Cardiac muscle cell (in vitro differentiated cells and primary cell): ENCODE measurements around the gene SLC25A24. TPM values are rescaled to one million over a fixed set of nuclear protein-coding genes. Genes with fewer than 3 reads are reported as not detected.

ENCODE experiments used
- DNase-seq, 2 donors: peaks; one replicate each; pipeline versions ENCODE4 v3.0.0 to v3.0.0-alpha.2; 2010 to 2017; ENCODE audit warnings: low read depth in 1 of 2, low spot score in 1 of 2
- H3K27ac ChIP-seq: fragments of 200-600 bp; sonication (generic); 2 replicates; pipeline ENCODE4 v1.5.1; 2016
- H3K27me3 ChIP-seq: fragments of 200-600 bp; sonication (generic); 2 replicates; pipeline ENCODE4 v1.6.0; 2016; ENCODE audit warnings: control low read depth
- H3K36me3 ChIP-seq: fragments of 200-600 bp; sonication (generic); 2 replicates; pipeline ENCODE4 v1.5.1; 2016; ENCODE audit warnings: control low read depth
- H3K4me1 ChIP-seq: fragments of 200-600 bp; sonication (generic); 2 replicates; pipeline ENCODE4 v1.8.1; 2017; ENCODE audit warnings: low read depth, mild to moderate bottlenecking, mixed run types
- H3K4me3 ChIP-seq: fragments of 200-600 bp; sonication (generic); 2 replicates; pipeline ENCODE4 v1.5.1; 2016; ENCODE audit warnings: mild to moderate bottlenecking
- H3K9me3 ChIP-seq: fragments of 200-600 bp; sonication (generic); 2 replicates; pipeline ENCODE4 v1.5.1; 2017; ENCODE audit warnings: low read depth, mild to moderate bottlenecking, control low read depth
- CTCF ChIP-seq: IDR thresholded peaks from 2 replicates; pipeline ENCODE4 v1.5.1; 2012; ENCODE audit warnings: low read depth, mild to moderate bottlenecking, low read length
- polyA plus RNA-seq: library from polyadenylated mRNA; unstranded; fragments of >200 nt; fragmentation: Nextera tagmentation; extraction: Ambion mirVana; gene quantifications from 2 replicates; pipeline ENCODE4 v1.2.1, GENCODE V29; 2016
- total RNA-seq: library from RNA; depleted of rRNA; stranded (reverse); fragments of >200 nt; gene quantifications from 2 replicates; pipeline ENCODE4 v1.2.3, GENCODE V29; 2016

SLC25A24 gene
- total and polyA plus RNA-seq, 2 experiments from 2014 or later: 13.6 to 15.5 TPM

DNA sequence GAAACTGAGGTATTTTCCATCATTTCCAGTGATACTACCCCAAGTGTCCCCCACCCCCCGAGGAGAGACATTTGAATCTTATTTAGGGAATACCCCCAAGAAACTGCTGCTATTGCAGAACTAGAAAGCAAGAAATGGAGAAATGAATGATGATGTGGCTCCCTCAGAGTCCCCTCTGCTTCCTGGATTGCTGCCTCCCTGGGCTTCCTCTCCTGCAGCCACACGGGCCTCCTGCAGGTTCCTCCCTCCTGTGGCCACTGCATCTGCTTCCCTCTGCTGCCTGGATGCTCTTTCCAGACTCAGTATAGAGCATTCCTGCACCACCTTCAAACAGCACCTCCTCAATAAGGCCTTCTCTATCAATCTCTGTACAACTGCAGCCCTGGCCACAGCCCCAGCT, 69.3 kb downstream of the SLC25A24 start:
- Histone ChIP-seq H3K36me3 (peaks cover 7% of the 10 kb centered on the region), H3K27ac (no peak overlapping the region), H3K27me3 (no peaks in the 10 kb centered on the region), H3K4me3 (no peak overlapping the region), H3K9me3 (no peaks in the 10 kb centered on the region), H3K4me1 (no peaks in the 10 kb centered on the region)
- no peak for TF ChIP-seq CTCF
- no peak for DNase-seq

GRCh38 chr1:108129999-108130398, 70.1 kb downstream of the SLC25A24 start:
- H3K36me3 ChIP-seq: peaks cover under 1% of the 10 kb centered on the region
- TF ChIP-seq CTCF: no peak
- no peak overlapping the region for H3K4me3 ChIP-seq
- H3K4me1 ChIP-seq: no peaks in the 10 kb centered on the region
- DNase-seq: no peak
- no peaks in the 10 kb centered on the region for H3K27me3 ChIP-seq
- no peaks in the 10 kb centered on the region for H3K9me3 ChIP-seq
- no peak overlapping the region for H3K27ac ChIP-seq

DNA sequence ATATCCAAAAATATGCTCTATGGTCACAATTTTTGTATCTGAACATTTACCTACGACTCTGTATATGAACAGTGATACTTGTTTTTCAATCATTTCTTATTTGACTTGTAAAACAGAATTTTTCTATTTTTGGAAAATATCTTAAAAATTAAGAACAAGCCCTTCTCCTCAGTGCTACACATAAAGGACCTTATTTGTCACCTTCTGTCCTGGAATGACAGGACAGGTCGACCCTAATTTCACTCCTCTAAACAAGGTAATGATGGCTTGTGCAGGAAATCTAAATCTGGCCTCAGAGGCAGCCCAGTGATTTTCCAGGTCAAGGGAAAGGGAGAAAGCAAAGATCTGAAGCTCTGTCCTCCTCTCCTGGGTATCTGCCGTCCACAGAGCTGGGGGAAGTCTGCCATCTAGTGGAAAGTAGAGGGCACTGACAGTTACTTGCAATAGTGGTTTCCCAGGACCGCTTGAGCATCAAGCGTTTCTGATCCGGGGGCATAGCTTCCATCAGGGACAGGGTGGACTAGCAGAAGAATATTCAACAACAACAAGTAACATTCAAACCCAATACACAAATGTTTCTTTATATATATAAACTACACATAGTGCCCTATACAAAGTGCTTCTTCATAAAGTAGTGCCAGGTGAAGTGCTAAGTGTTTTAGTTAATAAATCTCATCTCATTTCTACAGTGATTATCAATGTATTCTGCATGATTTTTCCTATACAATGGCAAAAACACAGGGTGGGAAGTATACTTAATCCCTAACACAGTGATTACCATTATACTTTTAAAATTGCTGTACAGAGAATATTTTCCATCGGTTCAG, 74.6 kb downstream of the SLC25A24 start:
- H3K27ac ChIP-seq: no peak overlapping the region
- H3K27me3 ChIP-seq: no peaks in the 10 kb centered on the region
- H3K4me1 ChIP-seq: no peaks in the 10 kb centered on the region
- H3K9me3 ChIP-seq: no peaks in the 10 kb centered on the region
- DNase-seq: peak; percentile 86 to 88
- TF ChIP-seq CTCF: peak; percentile 93
- no peaks in the 10 kb centered on the region for H3K36me3 ChIP-seq
- no peak overlapping the region for H3K4me3 ChIP-seq

GRCh38 chr1:108124622-108125311, 75.4 kb downstream of the SLC25A24 start:
- no peak overlapping the region for H3K4me3 ChIP-seq
- H3K9me3 ChIP-seq: no peaks in the 10 kb centered on the region
- no peak for DNase-seq
- H3K27me3 ChIP-seq: no peaks in the 10 kb centered on the region
- no peak for TF ChIP-seq CTCF
- no peak overlapping the region for H3K27ac ChIP-seq
- H3K36me3 ChIP-seq: no peaks in the 10 kb centered on the region
- H3K4me1 ChIP-seq: no peaks in the 10 kb centered on the region

- no peak overlapping the region for H3K4me3 ChIP-seq
- TF ChIP-seq CTCF: no peak
- no peaks in the 10 kb centered on the region for H3K27me3 ChIP-seq
- H3K36me3 ChIP-seq: no peaks in the 10 kb centered on the region
- no peaks in the 10 kb centered on the region for H3K9me3 ChIP-seq
- H3K27ac ChIP-seq: no peak overlapping the region
- H3K4me1 ChIP-seq: no peaks in the 10 kb centered on the region
- DNase-seq: no peak
Observed at GRCh38 chr1:108124023-108124422, 76.1 kb downstream of the SLC25A24 start.
